ENCODE results near the gene THOC6. TPM values are rescaled to one million over a fixed set of nuclear protein-coding genes. Genes with fewer than 3 reads are reported as not detected.

THOC6 gene
- total and polyA plus RNA-seq, 4 donors: 10.8 to 14.8 (median 11.7) TPM

GRCh38 chr16:2987833-2988232 lies 36.0 kb upstream of the THOC6 start:
- Histone ChIP-seq H3K4me3 (ENCODE audit: low read depth in 1 of 3, low read length in 3 of 3) (no peak overlapping the region), H3K27ac (ENCODE audit: low read depth in 1 of 2, low read length in 2 of 2) (no peak overlapping the region), H3K9me3 (ENCODE audit: control insufficient read depth in 4 of 4, low read length in 3 of 4) (no peaks in the 10 kb centered on the region), H3K27me3 (ENCODE audit: control insufficient read depth in 4 of 4, insufficient read depth in 4 of 4, low read length in 3 of 4) (no peaks in the 10 kb centered on the region), H3K36me3 (ENCODE audit: control insufficient read depth in 4 of 4, insufficient read depth in 3 of 4, low read depth in 1 of 4, low read length in 3 of 4) (no peaks in the 10 kb centered on the region), H3K9ac (ENCODE audit: low read depth in 1 of 2, low read length in 2 of 2) (no peak overlapping the region), H3K4me1 (ENCODE audit: control insufficient read depth in 4 of 4, insufficient read depth in 4 of 4, low read length in 3 of 4) (peaks cover 0 to 17% (median 9%) of the 10 kb centered on the region in 4 donors)
- DNase-seq (ENCODE audit: low spot score): no peak
- WGBS: 84% methylated on average over 8 of the region's 8 CpGs
- TF ChIP-seq MAX (IDR thresholded peaks at IDR 0.05): no peak
- TF ChIP-seq JUND (IDR thresholded peaks at IDR 0.05): no peak
- TF ChIP-seq GABPA (IDR thresholded peaks at IDR 0.05 in 1 of 2, conservative IDR thresholded peaks at IDR 0.05 in 1 of 2): no peak
- no peak for TF ChIP-seq EGR1 (IDR thresholded peaks at IDR 0.05; ENCODE audit: low read depth in 2 of 2)
- no peak for TF ChIP-seq YY1 (IDR thresholded peaks at IDR 0.05)
- TF ChIP-seq REST (IDR thresholded peaks at IDR 0.05): no peak
- TF ChIP-seq ATF3 (IDR thresholded peaks at IDR 0.05): no peak
- TF ChIP-seq FOXA2 (IDR thresholded peaks at IDR 0.05): no peak
- no peak for TF ChIP-seq HNF4G (IDR thresholded peaks at IDR 0.05)
- no peak for TF ChIP-seq NR2F2 (IDR thresholded peaks at IDR 0.05)
- no peak for TF ChIP-seq CTCF (IDR thresholded peaks at IDR 0.05; ENCODE audit: low read depth, low read length, missing input control)
- no peak for TF ChIP-seq RXRA (IDR thresholded peaks at IDR 0.05)

- peaks cover 0 to 17% (median 9%) of the 10 kb centered on the region in 4 donors for H3K4me1 ChIP-seq (ENCODE audit: control insufficient read depth in 4 of 4, insufficient read depth in 4 of 4, low read length in 3 of 4)
- H3K27me3 ChIP-seq (ENCODE audit: control insufficient read depth in 4 of 4, insufficient read depth in 4 of 4, low read length in 3 of 4): no peaks in the 10 kb centered on the region
- no peak overlapping the region for H3K9ac ChIP-seq (ENCODE audit: low read depth in 1 of 2, low read length in 2 of 2)
- no peak for TF ChIP-seq NR2F2 (IDR thresholded peaks at IDR 0.05)
- no peak for TF ChIP-seq SP1 (IDR thresholded peaks at IDR 0.05)
- no peak for TF ChIP-seq ATF3 (IDR thresholded peaks at IDR 0.05)
- TF ChIP-seq RAD21 (IDR thresholded peaks at IDR 0.05): no peak
- DNase-seq (ENCODE audit: low spot score): no peak
- H3K4me3 ChIP-seq (ENCODE audit: low read depth in 1 of 3, low read length in 3 of 3): no peak overlapping the region
- no peaks in the 10 kb centered on the region for H3K9me3 ChIP-seq (ENCODE audit: control insufficient read depth in 4 of 4, low read length in 3 of 4)
- no peaks in the 10 kb centered on the region for H3K36me3 ChIP-seq (ENCODE audit: control insufficient read depth in 4 of 4, insufficient read depth in 3 of 4, low read depth in 1 of 4, low read length in 3 of 4)
- H3K27ac ChIP-seq (ENCODE audit: low read depth in 1 of 2, low read length in 2 of 2): no peak overlapping the region
- WGBS: 84% methylated on average over 8 of the region's 8 CpGs
These were observed 35.2 kb upstream of the THOC6 start for GRCh38 chr16:2988590-2989099.
